GM12878 (cell line): ENCODE measurements around the gene EVX2. TPM values are rescaled to one million over a fixed set of nuclear protein-coding genes. Genes with fewer than 3 reads are reported as not detected.

Experiments used
- ATAC-seq: fragments of 200-7000 bp; cut with Tn5 transposase; 3 replicates; pipeline ENCODE4 v1.9.1; 2020; ENCODE audit warnings: mild to moderate bottlenecking, moderate library complexity
- BruUV-seq: library from RNA; stranded (reverse); fragments of 400-500 nt; replicated peaks from 2 replicates; lab custom pipeline; 2021; lab: Mats Ljungman, UMichigan
- CTCF ChIA-PET: fragments of 300-600 bp; sonication (Branson Sonifier 250); formaldehyde crosslinking; extraction: SDS; loops from one replicate; lab custom pipeline; 2021; ENCODE audit warnings: inconsistent platforms; lab: Yijun Ruan, JAX
- POLR2A ChIA-PET: fragments of 350-600 bp; formaldehyde crosslinking; extraction: SDS; loops from one replicate; lab custom pipeline; 2021; ENCODE audit warnings: inconsistent platforms; lab: Charles Lee
- RAD21 ChIA-PET: fragments of 300-600 bp; sonication (Branson Sonifier 250); formaldehyde crosslinking; loops from one replicate; lab custom pipeline; 2023; ENCODE audit warnings: antibody characterized with exemption; ENCODE audit not compliant: unreplicated experiment; lab: Charles Lee
- SMC1A ChIA-PET: fragments of 300-600 bp; sonication (Branson Sonifier 250); formaldehyde crosslinking; loops from one replicate; lab custom pipeline; 2023; ENCODE audit not compliant: unreplicated experiment, uncharacterized antibody; lab: Charles Lee
- DNase-seq: peaks from one replicate; pipeline ENCODE4 v3.0.0-alpha.2; 2011; ENCODE audit warnings: low read depth, low spot score
- FAIRE-seq: peaks from 3 replicates; lab custom pipeline; 2011; peaks lifted over from hg19 to GRCh38; lab: Jason Lieb, UNC
- H2AFZ ChIP-seq: 2 replicates; pipeline ENCODE4 v1.6.0; 2011; ENCODE audit warnings: low read depth, low read length, control low read depth; ENCODE audit not compliant: control insufficient read depth
- H3K27ac ChIP-seq: 2 replicates; pipeline ENCODE4 v1.5.1; 2011; ENCODE audit warnings: control low read depth; ENCODE audit not compliant: control insufficient read depth, insufficient read depth
- H3K27me3 ChIP-seq, 2 experiments: replicated peaks in 1 of 2; 2 replicates each; pipeline versions ENCODE4 v1.6.0 to v1.6.1; 2011; ENCODE audit warnings: low read length in 1 of 2; ENCODE audit not compliant: control insufficient read depth in 2 of 2, insufficient read depth in 2 of 2
- H3K36me3 ChIP-seq, 2 experiments: 2 replicates each; pipeline ENCODE4 v1.5.1; 2011; ENCODE audit warnings: low read length in 1 of 2; ENCODE audit not compliant: control insufficient read depth in 2 of 2, insufficient read depth in 2 of 2
- H3K4me1 ChIP-seq: 2 replicates; pipeline ENCODE4 v1.6.1; 2011; ENCODE audit warnings: mild to moderate bottlenecking, low read length, moderate library complexity, mixed read lengths; ENCODE audit not compliant: control insufficient read depth, insufficient read depth
- H3K4me2 ChIP-seq: 2 replicates; pipeline ENCODE4 v1.6.0; 2011; ENCODE audit warnings: control low read depth; ENCODE audit not compliant: control insufficient read depth, insufficient read depth
- H3K4me3 ChIP-seq: fragments of 200-600 bp; sonication (generic); 2 replicates; pipeline ENCODE4 v1.5.1; 2016
- H3K79me2 ChIP-seq: 2 replicates; pipeline ENCODE4 v1.6.0; 2011; ENCODE audit warnings: low read length; ENCODE audit not compliant: control insufficient read depth, insufficient read depth
- H3K9ac ChIP-seq: 2 replicates; pipeline ENCODE4 v1.8.0; 2011; ENCODE audit warnings: low read length, control low read depth, mixed read lengths; ENCODE audit not compliant: control insufficient read depth, insufficient read depth
- H3K9me3 ChIP-seq: replicated peaks from 3 replicates; pipeline ENCODE4 v1.5.1; 2011; ENCODE audit warnings: mild to moderate bottlenecking, low read length; ENCODE audit not compliant: control insufficient read depth, insufficient read depth
- H4K20me1 ChIP-seq: 2 replicates; pipeline ENCODE4 v1.6.0; 2011; ENCODE audit not compliant: control insufficient read depth, insufficient read depth
- BRCA1 ChIP-seq: IDR thresholded peaks from 2 replicates; pipeline ENCODE4 v1.6.1; 2011; ENCODE audit warnings: low read depth, low read length, improper control_type of control experiment
- CBX3 ChIP-seq: fragments of 200-600 bp; sonication (generic); IDR thresholded peaks from 2 replicates; pipeline ENCODE4 v1.6.1; 2016; ENCODE audit warnings: low read depth, borderline replicate concordance
- MXI1 ChIP-seq: fragments of 150-350 bp; IDR thresholded peaks from 2 replicates; pipeline ENCODE4 v1.6.1; 2011; ENCODE audit warnings: low read depth, mild to moderate bottlenecking, inconsistent platforms, low read length, improper control_type of control experiment
- PKNOX1 ChIP-seq: fragments of 450-650 bp; IDR thresholded peaks from 2 replicates; pipeline ENCODE4 v1.6.1; 2016; ENCODE audit warnings: mild to moderate bottlenecking
- RAD21 ChIP-seq: IDR thresholded peaks from 2 replicates; pipeline ENCODE4 v1.6.1; 2011; ENCODE audit warnings: mild to moderate bottlenecking, low read depth, low read length, moderate library complexity; ENCODE audit not compliant: insufficient read depth
- RELB ChIP-seq: fragments of 450-650 bp; IDR thresholded peaks from 2 replicates; pipeline ENCODE4 v1.6.1; 2017; ENCODE audit warnings: low read depth, mild to moderate bottlenecking, moderate library complexity
- SPI1 ChIP-seq: IDR thresholded peaks from 2 replicates; pipeline ENCODE4 v1.6.1; 2011; ENCODE audit warnings: low read depth, mild to moderate bottlenecking, low read length, moderate library complexity, borderline replicate concordance; ENCODE audit not compliant: insufficient read depth
- STAT3 ChIP-seq: IDR thresholded peaks from 2 replicates; pipeline ENCODE4 v1.6.1; 2011; ENCODE audit warnings: low read depth, low read length, improper control_type of control experiment
- ZBTB4 ChIP-seq: fragments of 450-650 bp; formaldehyde crosslinking; IDR thresholded peaks from 2 replicates; pipeline ENCODE4 v1.4.0; 2022; ENCODE audit warnings: mild to moderate bottlenecking, moderate library complexity
- WGBS: methylation state at CpG from one replicate; pipeline ENCODE4 v1.1.6; 2016; ENCODE audit warnings: low lambda C conversion rate; ENCODE audit not compliant: insufficient replicate concordance, insufficient coverage; ENCODE audit errors: missing lambda C conversion rate; 5-methylcytosine and 5-hydroxymethylcytosine counted together
- in situ Hi-C: fragments of 300-500 bp; cut with MboI; formaldehyde crosslinking; loops from 9 replicates; pipeline ENCODE4 v1.14.3; 2018; ENCODE audit warnings: mixed read lengths
- intact Hi-C: fragments of 100-400 bp; cut with micrococcal nuclease; formaldehyde crosslinking; loops from one replicate; pipeline ENCODE4 v1.14.2; 2022; ENCODE audit not compliant: unreplicated experiment
- polyA plus RNA-seq, 11 experiments: library from polyadenylated mRNA; depleted of rRNA in 4 of 11; unstranded in 6 of 11; stranded (reverse) in 5 of 11; fragments of >200 nt; fragmentation: Nextera tagmentation in 4 of 11; fragmentation: Illumina TruSeq in 1 of 11; extraction: Ambion mirVana in 4 of 11; extraction: Trizol in 1 of 11; gene quantifications; 1 replicate in 1 of 11; 2 replicates in 10 of 11; pipeline versions ENCODE4 v1.2.1 to v1.2.3, GENCODE V29; 2011 to 2016; ENCODE audit warnings: inconsistent platforms in 2 of 11, missing spikeins in 2 of 11, low read depth in 1 of 11
- total RNA-seq, 4 experiments: library from RNA; depleted of rRNA in 3 of 4; stranded (reverse); fragments of >200 nt in 3 of 4; fragmentation: Illumina TruSeq in 1 of 4; extraction: Trizol in 1 of 4; gene quantifications; 2 replicates each; pipeline versions ENCODE4 v1.2.1 to v1.2.3, GENCODE V29; 2013 to 2021

Gene EVX2
- total and polyA plus RNA-seq, 10 of the 15 experiments (the other 5 are each of a cell fraction or from before 2014, with no cell fraction given), result not detected

GRCh38 chr2:176104316-176105077 lies 20.7 kb upstream of the EVX2 start:
- peaks cover 18 to 35% of the 10 kb centered on the region in 2 experiments for H3K27me3 ChIP-seq
- no peak overlapping the region for H3K9ac ChIP-seq
- H2AFZ ChIP-seq, result no peak overlapping the region
- ChIA-PET CTCF (no interaction called here), POLR2A (no interaction called here), RAD21 (no interaction called here), SMC1A (no interaction called here)
- TF ChIP-seq PKNOX1 (no peak), STAT3 (no peak), CBX3 (no peak), RELB (no peak), MXI1 (no peak), SPI1 (no peak), BRCA1 (no peak), ZBTB4 (no peak), RAD21 (no peak)
- DNase-seq (no peak), FAIRE-seq (no peak), ATAC-seq (no peak)
- BruUV-seq, result no TSS peak
- no peaks in the 10 kb centered on the region for H3K36me3 ChIP-seq
- no peak overlapping the region for H3K4me2 ChIP-seq
- WGBS, result 57% methylated on average over 48 of the region's 56 CpGs
- no peak overlapping the region for H3K27ac ChIP-seq
- in situ Hi-C loops (no loop called here), intact Hi-C loops (no loop called here)
- no peak overlapping the region for H3K4me3 ChIP-seq
- no peaks in the 10 kb centered on the region for H4K20me1 ChIP-seq
- H3K4me1 ChIP-seq, result no peaks in the 10 kb centered on the region
- H3K79me2 ChIP-seq, result no peaks in the 10 kb centered on the region
- peaks cover 3% of the 10 kb centered on the region; the same call in 1 of the 3 replicates for H3K9me3 ChIP-seq
